ENCODE data around the gene SOX9.
"Not testable (repeated sequence)": the region's sequence is repeated elsewhere in the genome, so short reads cannot be mapped to it uniquely, and the experiment has no call there.

The SOX9 gene

DNA sequence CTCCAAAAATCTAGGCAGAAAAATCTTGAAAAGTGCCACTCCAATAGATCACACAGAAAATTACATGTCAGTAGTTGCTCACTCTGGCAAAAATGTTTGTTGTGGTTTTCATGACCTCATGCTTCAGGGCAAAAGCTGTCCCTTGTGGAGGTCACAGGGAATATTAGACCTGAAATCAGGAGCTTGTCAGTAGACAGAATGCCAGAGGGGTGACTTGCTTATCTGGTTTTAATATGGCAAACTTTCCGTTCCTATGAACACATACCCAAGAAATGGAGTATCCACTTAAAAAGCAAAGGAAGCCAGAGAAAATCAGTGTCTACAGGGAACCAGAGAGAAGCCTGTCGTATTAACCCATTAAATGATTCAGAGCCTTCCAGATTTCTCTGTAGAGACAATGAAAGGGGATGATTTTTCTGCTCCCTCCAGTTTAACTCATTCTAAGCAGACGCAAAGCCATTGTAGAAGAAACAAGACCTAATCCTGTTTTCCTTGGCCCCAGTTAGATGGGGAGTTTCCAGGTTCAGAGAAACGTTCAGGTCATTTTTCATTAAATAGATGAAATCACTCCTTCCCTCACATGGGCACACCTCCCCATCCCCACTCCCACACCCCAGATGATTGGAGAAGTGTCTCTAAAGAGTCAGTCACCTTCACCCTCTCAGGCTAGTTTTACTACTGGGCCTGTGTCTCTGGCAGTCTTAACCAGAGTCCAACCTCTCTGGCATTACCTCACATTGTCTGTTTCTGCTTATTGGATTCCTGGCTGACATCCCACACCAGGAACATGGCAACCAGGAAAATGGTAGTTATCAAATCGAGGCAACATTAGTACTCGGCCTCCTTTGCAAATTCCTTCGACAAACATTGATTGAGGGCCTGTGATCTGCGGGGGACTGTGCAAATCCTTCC, 6.0 kb downstream of the SOX9 start:
- DNase-seq = no peak

DNA sequence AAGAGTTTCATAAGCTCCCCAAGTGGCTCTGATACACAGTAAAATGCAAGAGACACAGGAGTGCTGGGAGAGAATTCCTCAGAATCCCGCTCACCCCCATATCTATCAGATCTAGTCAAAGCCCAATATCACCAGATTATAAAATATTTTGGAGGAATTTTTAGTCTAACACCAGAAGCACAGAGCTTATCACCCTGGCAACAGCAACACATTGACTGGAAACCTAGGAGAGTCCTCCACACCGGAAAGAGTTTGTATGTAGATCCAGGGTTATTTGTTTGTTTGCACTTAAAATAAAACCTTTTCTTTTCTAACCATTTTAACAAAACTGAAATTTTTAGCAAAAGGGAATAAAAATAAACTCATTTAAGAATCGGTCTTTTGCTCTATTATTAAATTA, 7.2 kb downstream of the SOX9 start:
- no peak for DNase-seq

DNA sequence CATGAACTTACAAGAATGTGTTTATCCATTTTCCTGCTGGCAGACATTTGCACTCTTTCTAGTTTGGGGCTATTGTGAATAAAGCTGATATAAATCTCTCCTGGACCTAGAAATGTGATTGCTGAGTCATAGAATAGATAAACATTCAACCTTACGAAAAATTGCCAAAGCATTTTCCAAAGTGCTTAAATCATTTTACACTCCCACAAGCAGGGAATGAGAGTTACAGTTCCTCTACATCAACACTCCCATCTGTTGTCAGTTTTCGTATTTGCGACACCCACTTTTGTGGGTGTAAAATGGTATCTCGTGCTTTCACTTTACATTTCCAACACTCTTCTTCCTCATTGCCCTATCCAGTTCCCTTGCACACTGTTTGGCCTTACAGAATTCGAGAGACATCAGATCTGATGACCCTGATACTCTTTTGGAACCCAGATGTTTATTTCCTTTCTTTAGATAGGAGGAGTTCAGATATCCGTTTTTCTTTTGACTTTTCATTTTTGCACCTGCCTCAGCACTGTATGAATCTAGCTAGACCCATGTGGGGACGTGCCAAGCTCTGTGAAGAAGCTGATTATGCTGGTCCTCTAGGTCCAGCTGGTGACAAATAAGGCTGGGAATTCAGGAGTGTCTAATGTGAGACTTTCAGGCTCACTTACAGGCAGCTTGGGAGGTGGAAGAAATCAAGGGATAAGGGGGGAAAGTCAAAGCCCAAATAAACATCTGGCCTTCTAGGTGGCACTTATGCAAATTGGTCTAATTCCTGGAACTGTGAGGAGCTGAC, 14.0 kb downstream of the SOX9 start:
- DNase-seq = no peak

DNA sequence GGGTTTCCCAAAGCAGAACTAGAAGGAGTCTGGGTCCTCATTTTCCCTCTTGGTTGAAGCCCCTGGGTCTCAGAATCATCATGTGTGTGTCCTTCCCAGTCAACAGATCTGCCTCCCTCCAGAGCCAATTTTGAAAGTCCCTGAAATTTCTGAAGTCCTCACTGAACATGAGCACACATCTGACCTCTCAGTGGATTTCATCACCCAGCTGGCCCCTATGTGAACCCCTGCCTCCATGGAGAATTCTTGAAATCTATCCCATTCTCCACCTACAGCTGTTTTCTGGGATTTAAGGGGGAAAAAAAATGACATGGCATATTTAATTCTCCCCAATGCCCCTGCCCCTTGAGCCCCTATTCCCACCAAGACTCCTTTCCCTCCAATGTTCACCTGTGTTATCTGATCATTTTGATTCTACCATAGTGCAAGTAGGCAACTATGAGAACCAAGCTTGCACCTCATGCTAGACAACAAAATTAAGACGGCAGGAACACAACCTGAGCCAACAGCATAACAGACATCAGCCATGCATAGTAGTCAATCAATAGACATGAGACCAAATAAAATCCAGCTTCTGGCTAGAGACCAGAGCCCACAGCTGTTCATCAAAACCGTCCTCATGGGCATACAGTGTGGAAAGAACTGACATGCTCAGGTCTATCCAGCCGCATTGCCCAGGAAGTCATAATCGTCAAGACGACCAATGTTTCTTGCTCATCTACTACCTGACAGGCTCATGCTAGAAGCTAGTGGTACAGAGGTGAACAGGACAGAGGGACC, 14.9 kb downstream of the SOX9 start:
- DNase-seq = no peak

DNA sequence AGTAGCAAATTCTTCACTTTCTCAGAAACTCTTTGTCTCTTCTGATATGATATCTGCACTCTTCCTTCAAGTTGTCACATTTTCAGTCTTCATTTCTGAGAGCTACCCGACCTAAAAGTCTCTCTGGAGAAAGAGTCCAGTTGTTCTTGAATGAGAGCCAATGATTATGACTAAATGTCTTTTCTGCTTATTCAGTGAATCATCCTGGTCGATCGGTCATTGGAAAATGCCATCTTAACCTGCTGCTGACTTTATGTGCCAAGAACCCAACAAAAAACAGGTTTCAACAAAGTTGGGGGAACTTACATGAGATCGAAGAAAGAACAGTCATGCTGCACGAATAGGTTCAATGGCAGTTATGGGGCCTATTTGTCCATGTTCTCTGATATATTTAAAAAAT, 15.9 kb downstream of the SOX9 start:
- DNase-seq = no peak

DNA sequence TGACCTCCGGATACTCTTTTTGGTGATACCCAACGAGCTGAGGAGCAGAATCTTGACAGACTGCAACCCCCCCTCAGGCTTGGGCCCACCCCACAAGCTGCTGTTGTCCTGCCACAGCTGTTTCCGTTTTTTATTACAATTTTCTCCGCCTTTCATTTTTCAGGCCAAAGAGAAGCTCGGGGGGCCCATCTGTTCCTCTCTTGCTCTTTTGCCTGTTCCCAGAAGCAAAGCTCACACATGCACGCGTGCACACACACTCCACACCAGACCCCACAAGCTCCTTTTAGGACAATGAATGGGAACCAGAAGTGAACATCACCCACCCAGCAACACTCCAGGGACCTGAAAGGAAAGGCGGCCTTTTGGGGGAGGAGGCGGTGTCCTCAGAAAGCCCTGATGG, 16.3 kb downstream of the SOX9 start:
- no peak for DNase-seq

DNA sequence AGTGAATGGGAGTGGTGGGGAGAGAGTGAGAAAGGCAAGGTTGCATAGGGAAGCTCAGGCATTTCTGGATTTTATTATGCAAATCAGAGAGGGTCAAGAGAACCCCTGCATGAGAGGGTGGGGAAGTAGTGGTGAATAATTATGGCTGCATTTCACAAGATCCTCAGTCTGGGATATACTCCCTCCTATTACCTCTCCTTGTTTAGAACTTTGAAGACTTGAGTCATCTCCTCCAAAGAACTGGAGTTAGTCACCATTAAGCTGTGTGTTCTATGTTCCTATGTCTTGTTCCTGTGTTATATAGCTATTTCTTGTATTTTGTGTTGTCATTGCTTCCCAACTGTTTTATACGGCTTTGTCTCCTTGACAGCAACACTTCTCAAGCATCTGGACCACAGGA, 18.4 kb downstream of the SOX9 start:
- DNase-seq = no peak

DNA sequence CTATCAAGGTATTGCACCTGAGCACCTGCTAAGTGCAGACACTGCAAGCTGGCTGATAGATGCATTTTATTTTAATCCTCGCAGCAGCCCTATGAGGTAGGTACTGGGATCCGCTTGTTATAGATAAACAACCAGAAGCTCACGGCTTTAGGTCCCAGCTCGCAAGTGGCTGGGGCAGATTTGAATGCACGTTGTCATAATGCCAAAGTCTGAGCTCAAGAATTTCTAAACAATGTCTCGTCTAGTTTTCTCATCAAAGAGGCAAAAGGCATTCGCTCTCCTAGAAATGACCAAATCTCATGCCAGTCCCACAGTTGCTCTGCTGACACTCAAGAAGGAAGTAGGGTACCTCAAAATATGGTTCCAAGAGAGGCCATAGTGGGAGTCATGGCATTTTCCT, 20.5 kb downstream of the SOX9 start:
- DNase-seq = no peak

DNA sequence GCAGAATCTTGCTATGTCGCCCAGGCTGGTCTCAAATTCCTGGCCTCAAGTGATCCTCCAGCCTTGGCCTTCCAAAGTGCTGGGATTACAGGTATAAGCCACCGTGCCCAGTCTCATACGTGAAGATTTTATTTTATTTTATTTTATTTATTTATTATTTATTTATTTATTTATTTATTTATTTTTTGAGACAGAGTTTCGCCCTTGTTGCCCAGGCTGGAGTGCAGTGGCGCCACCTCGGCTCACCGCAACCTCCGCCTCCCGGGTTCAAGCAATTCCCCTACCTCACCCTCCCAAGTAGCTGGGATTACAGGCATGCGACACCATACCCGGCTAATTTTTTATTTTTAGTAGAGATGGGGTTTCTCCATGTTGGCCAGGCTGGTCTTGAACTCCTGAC, 21.3 kb downstream of the SOX9 start:
- DNase-seq = not testable (repeated sequence)

DNA sequence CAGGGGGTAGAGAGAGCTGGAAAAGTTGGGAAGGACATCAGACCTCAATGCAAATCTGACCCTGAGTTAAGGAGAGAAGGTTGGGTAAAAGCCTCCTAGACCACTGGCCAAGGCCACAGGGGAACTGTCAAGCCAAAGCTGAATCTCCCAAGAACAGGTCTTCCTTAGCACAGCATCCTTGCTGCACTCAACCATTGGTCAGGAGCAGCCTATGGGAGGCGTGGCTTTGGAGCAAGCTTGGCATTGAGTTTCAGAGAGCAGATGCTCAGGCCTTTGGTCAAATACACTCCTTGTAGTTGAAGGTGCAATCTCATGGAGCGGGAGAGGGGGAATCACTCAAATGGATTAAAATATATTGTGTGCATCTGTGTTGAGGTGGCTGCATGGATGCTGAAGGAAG, 21.8 kb downstream of the SOX9 start:
- DNase-seq = no peak

DNA sequence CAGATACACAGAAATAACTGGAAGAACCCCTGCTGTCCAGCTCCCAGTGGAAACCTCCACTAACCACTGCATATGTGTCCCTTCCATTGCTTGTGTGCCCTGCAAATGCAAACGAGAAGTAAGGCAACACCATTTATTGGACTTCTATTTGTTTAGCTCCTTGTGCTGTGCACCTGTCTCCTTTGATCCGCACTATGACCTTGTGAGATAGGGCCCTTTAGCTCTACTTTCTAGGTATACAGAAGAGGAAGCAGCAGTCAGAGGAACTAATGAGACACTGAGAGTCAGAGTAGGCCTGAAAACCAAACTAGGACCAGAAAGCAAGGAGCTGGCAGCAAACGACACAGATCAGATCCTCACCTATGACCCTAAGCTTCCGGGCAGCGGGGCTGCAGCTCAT, 22.4 kb downstream of the SOX9 start:
- no peak for DNase-seq

DNA sequence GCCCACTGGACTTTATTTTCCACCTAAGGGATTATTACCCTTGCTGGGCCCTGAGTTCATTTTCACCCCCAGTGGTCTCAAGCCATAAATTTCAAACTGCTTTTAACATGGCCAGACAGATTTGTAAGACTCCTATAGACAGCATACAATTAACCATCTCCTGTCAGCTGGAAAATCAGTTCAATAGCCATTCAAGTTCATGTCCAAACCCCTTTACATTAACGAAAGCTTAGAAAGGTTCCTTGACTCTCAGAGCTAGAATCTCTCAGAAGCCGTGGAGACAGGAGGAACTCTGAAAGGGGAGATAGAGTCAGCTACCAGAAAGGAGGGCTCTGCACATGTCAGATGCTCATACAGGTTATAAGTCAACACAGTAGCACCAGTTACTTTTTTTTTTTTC, 23.3 kb downstream of the SOX9 start:
- DNase-seq = no peak

DNA sequence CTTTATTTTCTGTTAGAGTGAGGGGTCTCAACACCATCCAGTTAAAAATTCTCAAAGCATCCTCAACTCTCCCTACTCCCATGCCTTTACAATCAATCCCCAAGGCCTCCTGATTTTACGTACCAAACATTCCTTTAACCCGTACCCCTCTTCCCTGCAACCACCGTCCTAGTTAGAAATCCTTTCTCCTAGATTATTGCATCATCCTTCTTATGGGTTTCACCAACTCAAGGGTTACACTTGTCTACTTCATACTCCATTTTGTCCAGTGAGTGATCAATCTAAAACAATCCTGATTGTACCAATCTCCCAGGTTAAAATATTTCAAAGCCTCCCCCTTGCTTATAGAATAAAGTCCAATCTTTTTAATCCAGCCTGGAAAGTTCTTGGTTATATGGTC, 24.7 kb downstream of the SOX9 start:
- no peak for DNase-seq

DNA sequence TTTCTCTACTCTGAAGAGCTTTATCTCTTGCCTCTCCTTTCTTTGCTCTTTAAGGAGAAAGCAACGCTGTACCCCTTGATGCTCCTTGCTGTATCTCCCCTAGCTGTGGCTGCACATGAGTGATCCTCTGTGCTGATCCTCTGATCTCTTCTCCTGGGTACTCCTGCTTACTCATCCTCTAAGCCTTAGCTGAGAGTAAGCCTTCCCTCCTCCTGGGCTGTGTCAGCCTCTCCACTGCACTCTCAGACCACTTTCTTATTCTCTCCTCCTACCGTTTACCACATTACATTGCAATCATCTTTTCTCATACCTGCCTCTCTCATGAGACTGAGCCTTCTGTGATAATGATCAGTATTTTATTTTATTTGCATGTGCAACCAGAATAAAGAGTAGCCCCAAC, 25.1 kb downstream of the SOX9 start:
- no peak for DNase-seq

DNA sequence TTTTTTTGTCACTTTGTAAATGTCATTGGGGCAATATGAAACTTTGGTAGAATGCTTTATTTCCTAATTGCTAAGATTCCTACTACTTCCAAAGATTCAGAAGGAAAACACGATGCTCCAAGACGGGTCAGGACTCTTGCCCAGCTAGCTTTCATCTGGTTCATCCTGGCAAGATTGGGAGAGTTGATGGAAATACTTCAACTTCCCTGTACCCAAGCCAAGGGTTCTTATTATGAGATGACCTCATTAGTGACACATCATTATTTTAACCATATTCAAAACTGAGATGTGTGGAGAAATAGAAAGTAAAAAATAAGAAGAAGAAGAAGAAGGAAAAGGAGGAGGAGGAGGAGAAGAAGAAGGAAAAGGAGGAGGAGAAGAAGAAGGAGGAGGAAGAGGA, 25.6 kb downstream of the SOX9 start:
- DNase-seq = no peak

DNA sequence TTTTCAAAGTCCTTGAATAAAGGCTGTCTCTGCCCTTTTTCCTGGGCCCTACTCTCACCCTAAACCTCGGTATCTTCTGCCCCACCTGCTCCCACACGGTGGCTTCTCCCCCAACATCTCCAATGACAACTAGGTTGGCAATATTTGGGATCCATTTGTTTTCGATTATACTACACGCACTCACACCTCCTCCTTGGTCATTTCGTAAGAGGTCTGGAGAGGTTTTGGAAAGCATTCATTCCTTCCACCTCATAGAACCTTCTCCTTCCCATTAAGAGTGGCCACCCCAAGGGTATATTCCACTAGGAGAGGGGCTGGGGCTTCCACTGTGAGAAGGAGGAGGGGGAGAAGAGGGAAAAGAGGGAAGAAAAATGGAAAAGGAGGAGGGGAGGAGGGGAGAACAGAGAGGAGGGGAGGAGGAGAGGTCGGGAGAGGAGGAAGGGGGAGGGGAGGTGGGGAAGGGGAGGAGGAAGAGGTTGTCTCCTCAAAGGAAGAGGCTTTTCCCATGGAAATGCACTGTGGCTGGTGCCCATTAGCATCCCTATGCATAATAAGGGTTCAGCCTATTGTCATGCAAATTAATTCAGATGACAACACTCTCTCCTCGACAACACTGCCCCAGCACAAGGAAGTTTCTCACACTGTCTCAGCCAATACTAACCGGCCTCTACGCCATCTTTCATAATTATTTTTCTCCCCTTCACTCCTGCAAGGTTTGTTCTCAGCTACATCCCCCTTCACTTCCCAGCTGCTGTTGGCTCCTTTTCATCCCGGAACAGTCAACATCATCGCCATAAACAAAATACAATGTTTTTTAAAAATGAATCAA, 30.0 kb downstream of the SOX9 start:
- DNase-seq = no peak

DNA sequence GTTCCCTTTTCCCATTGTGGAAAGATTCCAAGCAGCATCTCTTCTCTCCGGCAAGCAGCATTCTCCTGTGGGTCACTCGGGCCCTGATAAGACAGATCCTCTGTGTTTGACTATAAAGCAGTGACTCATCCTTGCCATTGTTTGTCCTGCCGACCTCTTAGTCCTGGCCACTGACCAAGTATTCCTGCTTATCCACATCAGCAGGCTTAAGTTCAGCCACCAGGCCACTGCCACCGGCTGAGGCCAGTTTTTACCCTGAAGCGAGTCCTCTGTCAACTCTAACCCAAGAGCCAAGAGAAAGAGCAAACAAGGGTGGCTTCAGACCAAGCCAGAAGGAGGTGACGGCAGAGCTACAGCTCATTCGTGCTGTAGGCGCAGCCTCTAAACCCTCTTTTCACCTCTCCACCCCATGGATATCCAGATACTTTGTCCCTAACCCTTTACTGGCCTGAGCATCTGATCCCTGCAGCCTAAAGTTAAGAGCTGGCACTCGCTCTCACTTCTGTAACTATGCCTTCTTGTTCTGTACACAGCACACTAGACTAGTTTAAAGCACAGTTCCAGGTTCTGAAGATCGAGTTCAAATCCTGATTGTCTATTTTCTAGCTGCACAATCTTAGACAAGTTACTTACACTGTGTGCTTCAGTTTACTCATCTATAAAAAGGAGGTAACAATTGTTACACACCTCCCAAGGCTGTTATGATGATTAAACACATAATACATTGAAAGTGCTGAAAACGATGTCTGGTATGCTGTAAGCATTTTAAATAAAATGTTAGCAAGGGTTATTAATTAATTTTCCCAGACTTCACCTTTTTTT, 31.0 kb downstream of the SOX9 start:
- no peak for DNase-seq

DNA sequence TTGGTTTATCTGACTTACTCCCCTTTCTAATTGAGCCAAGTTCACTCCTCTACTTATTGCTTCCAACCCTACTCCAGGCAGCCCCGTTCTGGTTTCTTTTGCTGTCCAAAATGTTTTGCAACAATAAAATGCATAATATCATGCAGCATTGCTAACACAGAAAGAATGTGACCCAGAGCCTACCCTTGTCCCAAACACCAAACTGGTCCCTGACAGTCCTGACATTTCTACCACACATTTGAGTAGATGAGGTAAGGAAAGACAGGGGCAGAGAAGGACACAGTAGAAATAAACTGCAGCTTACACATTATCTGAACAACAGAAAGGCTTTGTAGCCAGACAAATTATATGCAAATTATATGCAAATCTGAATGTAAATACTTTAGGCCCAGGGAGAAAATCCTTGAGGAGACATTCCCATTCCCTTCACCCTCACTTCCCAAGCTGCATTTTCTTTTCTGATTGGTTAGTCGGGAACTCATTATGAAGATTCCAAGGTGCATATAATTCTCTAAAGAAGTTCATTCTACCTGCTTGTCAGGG, 31.6 kb downstream of the SOX9 start:
- no peak for DNase-seq

DNA sequence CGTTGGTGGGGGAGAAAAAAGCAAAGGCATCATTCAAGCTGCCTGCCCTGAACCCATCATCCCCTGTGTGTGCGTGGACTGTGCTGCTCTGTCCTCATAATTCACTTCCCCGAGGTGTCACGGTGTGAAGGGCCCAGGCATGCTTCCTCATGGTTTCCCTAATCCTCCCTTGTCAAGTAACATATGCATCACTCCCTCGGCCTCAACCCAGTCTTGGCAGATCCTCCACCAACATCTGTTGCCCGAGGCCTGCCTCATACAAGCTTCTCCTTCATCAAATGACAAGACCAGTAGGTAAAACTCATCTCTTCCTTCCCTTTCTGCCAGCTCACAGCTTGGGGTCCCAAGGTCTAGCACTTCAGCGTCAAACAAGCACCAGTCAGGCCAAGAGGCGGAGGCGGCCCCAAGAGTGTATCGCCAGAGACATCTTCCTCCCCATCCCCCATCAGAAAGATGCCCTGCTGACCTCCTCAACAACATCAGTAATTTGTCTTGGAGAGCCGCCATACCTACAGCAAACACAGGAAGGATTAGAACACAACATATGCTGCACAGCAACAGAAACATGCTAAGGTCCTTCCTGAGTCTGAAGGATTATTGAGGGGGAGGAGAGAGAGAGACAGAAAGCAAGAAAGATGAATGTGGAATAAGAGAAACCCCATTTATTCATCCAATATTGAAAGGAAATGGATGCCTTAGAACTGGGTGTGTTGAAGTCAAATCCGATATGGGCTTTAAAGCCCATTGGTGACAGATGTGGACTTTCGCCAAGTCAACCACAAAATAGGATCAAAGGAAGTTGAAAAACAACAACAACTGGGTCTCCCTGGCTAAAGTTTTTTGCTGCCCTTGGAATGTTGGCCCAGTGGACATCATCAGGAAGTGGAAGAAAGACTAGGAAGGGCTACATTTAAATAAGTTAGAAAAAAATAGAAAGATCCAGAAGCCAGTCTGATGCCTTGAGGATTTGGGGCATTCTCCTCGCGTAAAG, 38.4 kb downstream of the SOX9 start:
- no peak for DNase-seq

DNA sequence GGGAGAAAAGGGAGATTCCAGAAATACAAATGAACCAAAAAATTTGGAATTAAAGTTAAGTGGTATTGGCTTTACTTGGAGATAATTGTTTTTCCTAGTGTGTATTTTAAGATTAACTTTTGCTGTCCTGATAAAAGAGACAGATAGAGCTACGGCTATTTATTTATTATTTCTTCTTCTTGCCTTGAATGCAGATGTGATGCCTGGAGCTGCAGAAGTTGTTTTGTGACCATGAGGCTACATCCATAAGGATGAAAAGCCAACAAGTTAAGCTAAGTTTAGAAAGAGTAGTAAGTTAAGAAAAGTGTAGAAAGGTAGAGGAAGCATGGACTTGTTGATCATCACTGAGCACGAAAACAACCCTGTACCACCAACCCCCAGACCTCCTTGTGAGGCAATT, 41.7 kb downstream of the SOX9 start:
- no peak for DNase-seq
